ENCODE measurements around the gene AUTS2.

Gene AUTS2

GRCh38 chr7:70749831-70750230 is 1151.6 kb downstream of the AUTS2 start:
- FAIRE-seq (no peak), DNase-seq (ENCODE audit: low spot score) (no peak)

GRCh38 chr7:70751895-70752294 is 1153.6 kb downstream of the AUTS2 start:
- DNase-seq (ENCODE audit: low spot score) (no peak), FAIRE-seq (no peak)

- DNase-seq (ENCODE audit: low spot score), result no peak
Observed at GRCh38 chr7:70752794-70753241, 1154.5 kb downstream of the AUTS2 start.

GRCh38 chr7:70756789-70757188 is 1158.5 kb downstream of the AUTS2 start:
- no peak for FAIRE-seq
- DNase-seq (ENCODE audit: low spot score), result no peak

More at GRCh38 chr7:70752794-70753241, 1154.5 kb downstream of the AUTS2 start:
- no peak for FAIRE-seq

- no peak for FAIRE-seq
Observed at GRCh38 chr7:70758646-70759045, 1160.4 kb downstream of the AUTS2 start.

GRCh38 chr7:70759674-70760073 is 1161.4 kb downstream of the AUTS2 start:
- DNase-seq (ENCODE audit: low spot score) (no peak), FAIRE-seq (peak; percentile 40)

More at GRCh38 chr7:70758646-70759045, 1160.4 kb downstream of the AUTS2 start:
- no peak for DNase-seq (ENCODE audit: low spot score)

- no peak for DNase-seq (ENCODE audit: low spot score)
- FAIRE-seq, result no peak
Observed at GRCh38 chr7:70761711-70762328, 1163.5 kb downstream of the AUTS2 start.

- peak; percentile 71 for FAIRE-seq
- DNase-seq (ENCODE audit: low spot score), result no peak
Observed at GRCh38 chr7:70762696-70763095, 1164.4 kb downstream of the AUTS2 start.

- no peak for FAIRE-seq
Observed at GRCh38 chr7:70763961-70764691, 1165.9 kb downstream of the AUTS2 start.

GRCh38 chr7:70764701-70765208 is 1166.5 kb downstream of the AUTS2 start:
- no peak for DNase-seq (ENCODE audit: low spot score)
- no peak for FAIRE-seq

More at GRCh38 chr7:70763961-70764691, 1165.9 kb downstream of the AUTS2 start:
- DNase-seq (ENCODE audit: low spot score), result no peak

GRCh38 chr7:70765651-70766050 is 1167.4 kb downstream of the AUTS2 start:
- FAIRE-seq (no peak), DNase-seq (ENCODE audit: low spot score) (no peak)

- FAIRE-seq (peak; percentile 74), DNase-seq (ENCODE audit: low spot score) (no peak)
Observed at GRCh38 chr7:70766109-70766508, 1167.8 kb downstream of the AUTS2 start.

GRCh38 chr7:70766694-70767093 is 1168.4 kb downstream of the AUTS2 start:
- DNase-seq (ENCODE audit: low spot score), result no peak
- no peak for FAIRE-seq

- FAIRE-seq (no peak), DNase-seq (ENCODE audit: low spot score) (no peak)
Observed at GRCh38 chr7:70770154-70770553, 1171.9 kb downstream of the AUTS2 start.

GRCh38 chr7:70771451-70771850 is 1173.2 kb downstream of the AUTS2 start:
- FAIRE-seq, result no peak

GRCh38 chr7:70772891-70773290 is 1174.6 kb downstream of the AUTS2 start:
- FAIRE-seq (no peak), DNase-seq (ENCODE audit: low spot score) (no peak)

More at GRCh38 chr7:70771451-70771850, 1173.2 kb downstream of the AUTS2 start:
- DNase-seq (ENCODE audit: low spot score), result no peak

GRCh38 chr7:70773406-70773805 is 1175.1 kb downstream of the AUTS2 start:
- DNase-seq (ENCODE audit: low spot score) (no peak), FAIRE-seq (no peak)

- DNase-seq (ENCODE audit: low spot score), result no peak
- no peak for FAIRE-seq
Observed at GRCh38 chr7:70774950-70775527, 1176.8 kb downstream of the AUTS2 start.

GRCh38 chr7:70775570-70776156 is 1177.4 kb downstream of the AUTS2 start:
- DNase-seq (ENCODE audit: low spot score), result no peak
- no peak for FAIRE-seq

GRCh38 chr7:70776627-70777101 is 1178.4 kb downstream of the AUTS2 start:
- FAIRE-seq (no peak), DNase-seq (ENCODE audit: low spot score) (no peak)

GRCh38 chr7:70777251-70777650 is 1179.0 kb downstream of the AUTS2 start:
- FAIRE-seq, result no peak

GRCh38 chr7:70778585-70778984 is 1180.3 kb downstream of the AUTS2 start:
- DNase-seq (ENCODE audit: low spot score) (no peak), FAIRE-seq (no peak)

More at GRCh38 chr7:70777251-70777650, 1179.0 kb downstream of the AUTS2 start:
- DNase-seq (ENCODE audit: low spot score), result no peak
